ENCODE results near the gene ARMS2.

- TF ChIP-seq, protein P1, sequence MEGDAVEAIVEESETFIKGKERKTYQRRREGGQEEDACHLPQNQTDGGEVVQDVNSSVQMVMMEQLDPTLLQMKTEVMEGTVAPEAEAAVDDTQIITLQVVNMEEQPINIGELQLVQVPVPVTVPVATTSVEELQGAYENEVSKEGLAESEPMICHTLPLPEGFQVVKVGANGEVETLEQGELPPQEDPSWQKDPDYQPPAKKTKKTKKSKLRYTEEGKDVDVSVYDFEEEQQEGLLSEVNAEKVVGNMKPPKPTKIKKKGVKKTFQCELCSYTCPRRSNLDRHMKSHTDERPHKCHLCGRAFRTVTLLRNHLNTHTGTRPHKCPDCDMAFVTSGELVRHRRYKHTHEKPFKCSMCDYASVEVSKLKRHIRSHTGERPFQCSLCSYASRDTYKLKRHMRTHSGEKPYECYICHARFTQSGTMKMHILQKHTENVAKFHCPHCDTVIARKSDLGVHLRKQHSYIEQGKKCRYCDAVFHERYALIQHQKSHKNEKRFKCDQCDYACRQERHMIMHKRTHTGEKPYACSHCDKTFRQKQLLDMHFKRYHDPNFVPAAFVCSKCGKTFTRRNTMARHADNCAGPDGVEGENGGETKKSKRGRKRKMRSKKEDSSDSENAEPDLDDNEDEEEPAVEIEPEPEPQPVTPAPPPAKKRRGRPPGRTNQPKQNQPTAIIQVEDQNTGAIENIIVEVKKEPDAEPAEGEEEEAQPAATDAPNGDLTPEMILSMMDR (IDR thresholded peaks at IDR 0.05; ENCODE audit: poor library complexity, severe bottlenecking) = no peak
- no peak for TF ChIP-seq POLR2AphosphoS5 (IDR thresholded peaks at IDR 0.05)
- no peak for TF ChIP-seq EP300 (conservative IDR thresholded peaks at IDR 0.05; ENCODE audit: poor library complexity, severe bottlenecking)
- TF ChIP-seq EZH2 (IDR thresholded peaks at IDR 0.05; ENCODE audit: borderline replicate concordance, insufficient read depth, low read length, poor library complexity, severe bottlenecking) = no peak
Observed at GRCh38 chr10:122446668-122447423, 7.6 kb upstream of the ARMS2 start.

Data from neural cell (in vitro differentiated cells).